HCT116 (cell line): ENCODE data around the gene RAB37. TPM values are rescaled to one million over a fixed set of nuclear protein-coding genes. Genes with fewer than 3 reads are reported as not detected.

Experiments used
- ATAC-seq: fragments of 200-7000 bp; cut with Tn5 transposase; 2 replicates; pipeline ENCODE4 v1.9.1; 2020; ENCODE audit warnings: mild to moderate bottlenecking, moderate library complexity
- BruUV-seq: library from RNA; stranded (reverse); fragments of 400-500 nt; replicated peaks from 2 replicates; lab custom pipeline; 2021; lab: Mats Ljungman, UMichigan
- CTCF ChIA-PET: fragments of 300-600 bp; sonication (Branson Sonifier 250); formaldehyde crosslinking; loops from one replicate; lab custom pipeline; 2021; ENCODE audit warnings: antibody characterized with exemption; lab: Charles Lee
- POLR2A ChIA-PET: fragments of 300-600, 350-600 bp; sonication (Branson Sonifier 250); formaldehyde crosslinking; loops from one replicate; lab custom pipeline; 2021; ENCODE audit warnings: antibody characterized with exemption; lab: Charles Lee
- RAD21 ChIA-PET, 2 experiments: fragments of 300-600 bp; sonication (Branson Sonifier 250); formaldehyde crosslinking; loops; one replicate each; lab custom pipeline; 2023; ENCODE audit warnings: low total read pairs in 2 of 2; ENCODE audit not compliant: uncharacterized antibody in 2 of 2, unreplicated experiment in 2 of 2, low non-redundant PET in 1 of 2; lab: Charles Lee
- DNase-seq: peaks from one replicate; pipeline ENCODE4 v3.0.0-alpha.2; 2010; ENCODE audit warnings: low read depth, low spot score
- H2AFZ ChIP-seq: fragments of 200-600 bp; shearing (Covaris generic), sonication (generic); 2 replicates; pipeline ENCODE4 v1.6.1; 2017; ENCODE audit warnings: low read depth, mixed run types, mixed read lengths, antibody characterized with exemption, low read length; ENCODE audit not compliant: poor library complexity, severe bottlenecking
- H3K27ac ChIP-seq: 2 replicates; pipeline ENCODE4 v1.5.1; 2012; ENCODE audit warnings: low read depth, low read length
- H3K27me3 ChIP-seq: fragments of 200-600 bp; sonication (generic); 2 replicates; pipeline ENCODE4 v1.6.1; 2016; ENCODE audit warnings: mixed run types, low read length, mixed read lengths; ENCODE audit not compliant: insufficient read depth
- H3K36me3 ChIP-seq, 2 experiments: fragments of 200-500 bp in 1 of 2; fragments of 200-600 bp in 1 of 2; sonication (Bioruptor generic) in 1 of 2; sonication (generic) in 1 of 2; 2 replicates each; pipeline versions ENCODE4 v1.5.1 to v1.6.1; 2014 to 2016; ENCODE audit warnings: low read length in 2 of 2, inconsistent platforms in 1 of 2, mixed read lengths in 1 of 2, mixed run types in 1 of 2; ENCODE audit not compliant: insufficient read depth in 2 of 2, control insufficient read depth in 1 of 2
- H3K4me1 ChIP-seq, 2 experiments: fragments of 200-600 bp in 1 of 2; sonication (generic) in 1 of 2; 2 replicates each; pipeline versions ENCODE4 v1.5.1 to v1.6.1; 2012 to 2017; ENCODE audit warnings: low read length in 2 of 2, inconsistent platforms in 1 of 2, mild to moderate bottlenecking in 1 of 2, mixed read lengths in 1 of 2, mixed run types in 1 of 2, moderate library complexity in 1 of 2; ENCODE audit not compliant: insufficient read depth in 2 of 2, control insufficient read depth in 1 of 2
- H3K4me2 ChIP-seq: fragments of 200-600 bp; sonication (generic); 2 replicates; pipeline ENCODE4 v1.6.1; 2017; ENCODE audit warnings: mixed run types, low read length, mixed read lengths
- H3K4me3 ChIP-seq, 2 experiments: fragments of 200-600 bp in 1 of 2; sonication (generic) in 1 of 2; replicated peaks in 1 of 2; 2 replicates each; pipeline ENCODE4 v1.5.1; 2011 to 2016; ENCODE audit warnings: low read length in 2 of 2, control low read depth in 1 of 2, low read depth in 1 of 2, mild to moderate bottlenecking in 1 of 2, mixed read lengths in 1 of 2, mixed run types in 1 of 2
- H3K79me2 ChIP-seq: fragments of 200-600 bp; sonication (generic); 2 replicates; pipeline ENCODE4 v1.6.1; 2017; ENCODE audit warnings: mild to moderate bottlenecking, mixed run types, low read length, moderate library complexity, mixed read lengths; ENCODE audit not compliant: insufficient read depth
- H3K9ac ChIP-seq: fragments of 200-600 bp; sonication (generic); 2 replicates; pipeline ENCODE4 v1.6.1; 2016; ENCODE audit warnings: low read length, mixed read lengths
- H3K9me2 ChIP-seq: fragments of 200-600 bp; sonication (generic), shearing (Covaris generic); 2 replicates; pipeline ENCODE4 v1.6.1; 2017; ENCODE audit warnings: mixed run types, mild to moderate bottlenecking, moderate library complexity; ENCODE audit not compliant: insufficient read depth
- H3K9me3 ChIP-seq, 2 experiments: fragments of 200-500 bp in 1 of 2; fragments of 200-600 bp in 1 of 2; sonication (Bioruptor generic) in 1 of 2; sonication (generic) in 1 of 2; 2 replicates each; pipeline ENCODE4 v1.6.1; 2014 to 2017; ENCODE audit warnings: low read length in 2 of 2, mixed read lengths in 2 of 2, inconsistent platforms in 1 of 2, low read depth in 1 of 2, mild to moderate bottlenecking in 1 of 2, mixed run types in 1 of 2, moderate library complexity in 1 of 2; ENCODE audit not compliant: control insufficient read depth in 1 of 2, insufficient read depth in 1 of 2
- H4K20me1 ChIP-seq: fragments of 200-600 bp; sonication (generic), shearing (Covaris generic); 2 replicates; pipeline ENCODE4 v1.6.1; 2017; ENCODE audit warnings: mixed run types, mild to moderate bottlenecking, moderate library complexity; ENCODE audit not compliant: insufficient read depth
- ATF3 ChIP-seq: IDR thresholded peaks from 2 replicates; pipeline ENCODE4 v1.6.1; 2012
- EGR1 ChIP-seq: IDR thresholded peaks from 2 replicates; pipeline ENCODE4 v1.6.1; 2012; ENCODE audit warnings: low read depth
- ELF1 ChIP-seq: IDR thresholded peaks from 2 replicates; pipeline ENCODE4 v1.6.1; 2012; ENCODE audit warnings: low read depth, borderline replicate concordance
- EZH2phosphoT487 ChIP-seq: fragments of 200-600 bp; IDR thresholded peaks from 2 replicates; pipeline ENCODE4 v1.6.1; 2018; ENCODE audit warnings: antibody characterized with exemption, borderline replicate concordance
- FOSL1 ChIP-seq: IDR thresholded peaks from 2 replicates; pipeline ENCODE4 v1.6.1; 2012; ENCODE audit warnings: low read depth
- MAX ChIP-seq: IDR thresholded peaks from 2 replicates; pipeline ENCODE4 v1.6.1; 2012
- POLR2A ChIP-seq: IDR thresholded peaks from 2 replicates; pipeline ENCODE4 v1.7.0; 2011; ENCODE audit warnings: borderline replicate concordance; ENCODE audit not compliant: insufficient read depth, insufficient read length; ENCODE audit errors: extremely low read depth
- POLR2AphosphoS5 ChIP-seq: IDR thresholded peaks from 2 replicates; pipeline ENCODE4 v1.6.1; 2011; ENCODE audit warnings: mild to moderate bottlenecking, low read depth, low read length, moderate library complexity
- RAD21 ChIP-seq: IDR thresholded peaks from 2 replicates; pipeline ENCODE4 v1.6.1; 2012; ENCODE audit warnings: low read depth, mild to moderate bottlenecking
- SP1 ChIP-seq: IDR thresholded peaks from 2 replicates; pipeline ENCODE4 v1.6.1; 2012; ENCODE audit warnings: low read depth
- SRF ChIP-seq: IDR thresholded peaks from 2 replicates; pipeline ENCODE4 v1.6.1; 2012; ENCODE audit warnings: low read depth
- YY1 ChIP-seq: IDR thresholded peaks from 2 replicates; pipeline ENCODE4 v1.6.1; 2011; ENCODE audit warnings: low read length, low read depth, moderate library complexity, mild to moderate bottlenecking; ENCODE audit not compliant: insufficient replicate concordance; ENCODE audit errors: extremely low read depth
- ZBTB33 ChIP-seq: IDR thresholded peaks from 2 replicates; pipeline ENCODE4 v1.6.1; 2011; ENCODE audit warnings: mild to moderate bottlenecking, low read length, moderate library complexity; ENCODE audit not compliant: insufficient replicate concordance; ENCODE audit errors: extremely low read depth
- ZFX ChIP-seq: fragments of 450-650 bp; IDR thresholded peaks from 2 replicates; pipeline ENCODE4 v1.6.1; 2017
- ZNF274 ChIP-seq: fragments of 200-500 bp; sonication (Bioruptor generic); IDR thresholded peaks from 2 replicates; pipeline ENCODE4 v1.6.1; 2014; ENCODE audit warnings: mild to moderate bottlenecking, low read depth, low read length, inconsistent platforms
- intact Hi-C: fragments of 100-400 bp; cut with micrococcal nuclease; formaldehyde crosslinking; loops from 2 replicates; pipeline ENCODE4 v1.10.0; 2022
- total RNA-seq: library from RNA; stranded (reverse); gene quantifications from one replicate; pipeline ENCODE4 v1.2.1, GENCODE V29; 2021; ENCODE audit not compliant: unreplicated experiment

The RAB37 gene
- total RNA-seq, 1 experiment from 2014 or later, result 8.2 TPM

- no peak for TF ChIP-seq RAD21
- TF ChIP-seq POLR2A, result no peak
- no peak for TF ChIP-seq YY1
- no peak for TF ChIP-seq ELF1
- no peak for TF ChIP-seq ATF3
- no peak for TF ChIP-seq EZH2phosphoT487
- no peak for TF ChIP-seq FOSL1
- no peak for TF ChIP-seq ZFX
Observed at GRCh38 chr17:74704544-74704943, 32.5 kb upstream of the RAB37 start (continued).

- Histone ChIP-seq H3K27ac (no peak overlapping the region), H2AFZ (no peak overlapping the region), H3K79me2 (no peaks in the 10 kb centered on the region), H3K9me2 (no peaks in the 10 kb centered on the region), H3K9ac (no peak overlapping the region), H3K4me1 (peaks cover 0 to 3% of the 10 kb centered on the region in 2 experiments; a peak in 1 of 4 replicates), H4K20me1 (no peaks in the 10 kb centered on the region), H3K4me3 (no peak overlapping the region), H3K9me3 (no peaks in the 10 kb centered on the region), H3K27me3 (0 out of 2 replicates have a peak, but pooled peaks cover 6% of the 10 kb centered on the region), H3K36me3 (no peaks in the 10 kb centered on the region), H3K4me2 (no peak overlapping the region)
- intact Hi-C loops, result no loop called here
- DNase-seq (no peak), ATAC-seq (no peak)
- RAD21 ChIA-PET, result no interaction called here
- TF ChIP-seq ELF1 (no peak), ZBTB33 (no peak), SRF (no peak), MAX (no peak), YY1 (no peak), ZNF274 (no peak), EGR1 (no peak), SP1 (no peak), POLR2AphosphoS5 (no peak), EZH2phosphoT487 (no peak), ATF3 (no peak), FOSL1 (no peak)
- BruUV-seq, result no TSS peak
- POLR2A ChIA-PET, result no interaction called here
- CTCF ChIA-PET, result no interaction called here
Observed at GRCh38 chr17:74711058-74711824, 25.8 kb upstream of the RAB37 start.
